Endothelial cell of umbilical vein (primary cell): ENCODE measurements around the gene SEC62. TPM values are rescaled to one million over a fixed set of nuclear protein-coding genes. Genes with fewer than 3 reads are reported as not detected.

ENCODE experiments used
- BruUV-seq: library from RNA; stranded (reverse); fragments of 400-500 nt; replicated peaks from 2 replicates; lab custom pipeline; 2021; lab: Mats Ljungman, UMichigan
- CTCF ChIA-PET: fragments of 300-600, 350-600 bp; sonication (Branson Sonifier 250); formaldehyde crosslinking; loops from one replicate; lab custom pipeline; 2021; ENCODE audit warnings: antibody characterized with exemption, inconsistent platforms; lab: Charles Lee
- POLR2A ChIA-PET: fragments of 300-600, 350-600 bp; sonication (Branson Sonifier 250); formaldehyde crosslinking; loops from one replicate; lab custom pipeline; 2021; ENCODE audit warnings: antibody characterized with exemption, inconsistent platforms; lab: Charles Lee
- DNase-seq: peaks from one replicate; pipeline ENCODE4 v3.0.0-alpha.2; 2011; ENCODE audit warnings: low read depth, low spot score
- FAIRE-seq: peaks from 2 replicates; lab custom pipeline; 2011; peaks lifted over from hg19 to GRCh38; lab: Jason Lieb, UNC
- H2AFZ ChIP-seq: 2 replicates; pipeline ENCODE4 v1.6.0; 2012; ENCODE audit warnings: low read depth, low read length, control low read depth, inconsistent platforms
- H3K27ac ChIP-seq: 2 replicates; pipeline ENCODE4 v1.5.1; 2011; ENCODE audit warnings: low read depth, mild to moderate bottlenecking, control low read depth, low read length, moderate library complexity; ENCODE audit not compliant: insufficient read depth
- H3K27me3 ChIP-seq, 2 experiments: 2 replicates each; pipeline versions ENCODE4 v1.6.0 to v1.6.1; 2011; ENCODE audit warnings: low read length in 2 of 2, mixed read lengths in 1 of 2; ENCODE audit not compliant: control insufficient read depth in 2 of 2, insufficient read depth in 2 of 2
- H3K36me3 ChIP-seq, 2 experiments: 2 replicates in 1 of 2; 3 replicates in 1 of 2; pipeline ENCODE4 v1.5.1; 2011; ENCODE audit warnings: low read length in 2 of 2, mild to moderate bottlenecking in 1 of 2, moderate library complexity in 1 of 2; ENCODE audit not compliant: control insufficient read depth in 2 of 2, insufficient read depth in 2 of 2; ENCODE audit errors: extremely low read depth in 1 of 2
- H3K4me1 ChIP-seq: 3 replicates; pipeline ENCODE4 v1.5.1; 2011; ENCODE audit warnings: mild to moderate bottlenecking, low read length; ENCODE audit not compliant: control insufficient read depth, insufficient read depth; ENCODE audit errors: extremely low read depth
- H3K4me2 ChIP-seq: 2 replicates; pipeline ENCODE4 v1.6.1; 2011; ENCODE audit warnings: low read length, control low read depth, mixed read lengths; ENCODE audit not compliant: insufficient read depth
- H3K4me3 ChIP-seq, 3 experiments: fragments of 200-600 bp in 1 of 3; sonication (generic), shearing (Covaris generic) in 1 of 3; replicated peaks in 1 of 3; 2 replicates each; pipeline ENCODE4 v1.5.1; 2011 to 2016; ENCODE audit warnings: control low read depth in 3 of 3, low read length in 3 of 3, mild to moderate bottlenecking in 2 of 3, inconsistent platforms in 1 of 3, low read depth in 1 of 3, moderate library complexity in 1 of 3; ENCODE audit not compliant: insufficient read depth in 1 of 3
- H3K79me2 ChIP-seq: 2 replicates; pipeline ENCODE4 v1.6.0; 2012; ENCODE audit warnings: low read length, inconsistent platforms; ENCODE audit not compliant: control insufficient read depth, insufficient read depth
- H3K9ac ChIP-seq: replicated peaks from 2 replicates; pipeline ENCODE3; 2011; ENCODE audit warnings: low read length, control low read depth; ENCODE audit not compliant: insufficient read depth; ENCODE audit errors: extremely low read depth
- H3K9me1 ChIP-seq: replicated peaks from 3 replicates; pipeline ENCODE4 v1.6.0; 2011; ENCODE audit warnings: mild to moderate bottlenecking, low read length; ENCODE audit not compliant: control insufficient read depth, insufficient read depth; ENCODE audit errors: extremely low read depth
- H3K9me3 ChIP-seq: replicated peaks from 2 replicates; pipeline ENCODE4 v1.5.1; 2012; ENCODE audit warnings: low read length, inconsistent platforms; ENCODE audit not compliant: control insufficient read depth, insufficient read depth
- H4K20me1 ChIP-seq: replicated peaks from 2 replicates; pipeline ENCODE3; 2011; ENCODE audit warnings: mild to moderate bottlenecking, low read length; ENCODE audit not compliant: control insufficient read depth, insufficient read depth; ENCODE audit errors: extremely low read depth
- EZH2 ChIP-seq: IDR thresholded peaks from 2 replicates; pipeline ENCODE4 v1.6.1; 2012; ENCODE audit warnings: borderline replicate concordance, low read depth, mild to moderate bottlenecking, moderate library complexity, low read length, inconsistent platforms; ENCODE audit not compliant: severe bottlenecking
- GATA2 ChIP-seq: IDR thresholded peaks from 2 replicates; pipeline ENCODE4 v1.7.0; 2011; ENCODE audit warnings: low read depth, mild to moderate bottlenecking, moderate library complexity, mixed read lengths, low read length; ENCODE audit not compliant: insufficient read length, insufficient read depth
- JUN ChIP-seq: IDR thresholded peaks from 2 replicates; pipeline ENCODE4 v1.6.1; 2011; ENCODE audit warnings: borderline replicate concordance, low read depth; ENCODE audit not compliant: insufficient read length, insufficient read depth
- MYC ChIP-seq: IDR thresholded peaks from one replicate; pipeline ENCODE4 v1.6.1; 2011; ENCODE audit warnings: mild to moderate bottlenecking, low read depth, low read length
- POLR2A ChIP-seq: IDR thresholded peaks from 2 replicates; pipeline ENCODE4 v1.6.1; 2012; ENCODE audit warnings: low read depth, mild to moderate bottlenecking, control low read depth, low read length
- POLR2AphosphoS5 ChIP-seq: IDR thresholded peaks from 2 replicates; pipeline ENCODE4 v1.6.1; 2012; ENCODE audit warnings: low read depth, mild to moderate bottlenecking, control low read depth, low read length, moderate library complexity; ENCODE audit not compliant: insufficient read depth
- dilution Hi-C: fragments of 300-500 bp; cut with MboI; formaldehyde crosslinking; loops from one replicate; pipeline ENCODE4 v1.15.0; 2019; ENCODE audit warnings: low sequenced_read_pairs; ENCODE audit not compliant: extremely low pct_ligation_motif_present
- intact Hi-C: fragments of 100-400 bp; cut with micrococcal nuclease; formaldehyde crosslinking; loops from one replicate; pipeline ENCODE4 v1.10.0; 2022
- polyA plus RNA-seq, 4 experiments: library from polyadenylated mRNA; depleted of rRNA in 3 of 4; stranded (reverse) in 3 of 4; unstranded in 1 of 4; fragments of >200 nt; gene quantifications; 2 replicates each; pipeline versions ENCODE4 v1.2.1 to v1.2.3, GENCODE V29; 2011 to 2012; ENCODE audit warnings: missing spikeins in 1 of 4
- total RNA-seq: library from RNA; stranded (reverse); gene quantifications from 2 replicates; pipeline ENCODE4 v1.2.3, GENCODE V29; 2021
- TF ChIP-seq, protein P1 (sequence below), 2 donors: IDR thresholded peaks; 1 replicate in 1 of 2; 2 replicates in 1 of 2; pipeline ENCODE4 v1.5.1; 2011; ENCODE audit warnings: low read length in 2 of 2, mild to moderate bottlenecking in 2 of 2, moderate library complexity in 2 of 2, control low read depth in 1 of 2, inconsistent platforms in 1 of 2, low read depth in 1 of 2; ENCODE audit not compliant: insufficient read depth in 1 of 2; ENCODE audit errors: extremely low read depth in 1 of 2
- TF ChIP-seq, protein P2 (sequence below): IDR thresholded peaks from 2 replicates; pipeline ENCODE4 v1.6.1; 2011; ENCODE audit not compliant: insufficient read depth, insufficient read length

SEC62 gene
- total and polyA plus RNA-seq, 2 donors (not counting 3 experiments of a cell fraction or from before 2014, with no cell fraction given), result 90.7 to 90.8 TPM

DNA sequence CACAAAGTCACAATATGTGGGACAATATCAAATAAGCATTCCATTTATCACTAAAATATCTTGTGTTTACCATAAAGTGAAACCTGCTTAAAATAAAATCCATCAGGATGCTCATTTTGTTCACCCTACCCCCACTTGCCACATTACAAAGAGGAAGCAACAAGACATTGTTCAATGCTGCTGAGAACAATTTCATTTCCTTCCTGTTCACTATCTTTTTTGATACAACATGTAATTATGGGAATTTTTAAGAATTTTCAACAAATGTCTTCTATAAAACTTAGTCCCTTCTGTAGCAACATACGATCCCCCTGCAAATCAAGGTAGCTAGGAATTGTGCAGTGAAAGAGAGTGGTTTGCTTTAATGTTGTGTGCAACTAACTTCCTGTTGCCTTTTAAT, 36.3 kb downstream of the SEC62 start:
- no TSS peak for BruUV-seq
- no peaks in the 10 kb centered on the region for H4K20me1 ChIP-seq
- ChIA-PET POLR2A (no interaction called here), CTCF (interaction anchor here (0.9 to 1.2 kb wide), 2 partner anchors 18 to 112 kb away, joined by 3 to 5 read pairs; no protein-coding TSS in a partner anchor)
- no peaks in the 10 kb centered on the region for H3K27me3 ChIP-seq
- dilution Hi-C loops, result no loop called here
- no peaks in the 10 kb centered on the region for H3K79me2 ChIP-seq
- TF ChIP-seq POLR2A, result no peak
- no peak for TF ChIP-seq POLR2AphosphoS5
- TF ChIP-seq, protein P1, sequence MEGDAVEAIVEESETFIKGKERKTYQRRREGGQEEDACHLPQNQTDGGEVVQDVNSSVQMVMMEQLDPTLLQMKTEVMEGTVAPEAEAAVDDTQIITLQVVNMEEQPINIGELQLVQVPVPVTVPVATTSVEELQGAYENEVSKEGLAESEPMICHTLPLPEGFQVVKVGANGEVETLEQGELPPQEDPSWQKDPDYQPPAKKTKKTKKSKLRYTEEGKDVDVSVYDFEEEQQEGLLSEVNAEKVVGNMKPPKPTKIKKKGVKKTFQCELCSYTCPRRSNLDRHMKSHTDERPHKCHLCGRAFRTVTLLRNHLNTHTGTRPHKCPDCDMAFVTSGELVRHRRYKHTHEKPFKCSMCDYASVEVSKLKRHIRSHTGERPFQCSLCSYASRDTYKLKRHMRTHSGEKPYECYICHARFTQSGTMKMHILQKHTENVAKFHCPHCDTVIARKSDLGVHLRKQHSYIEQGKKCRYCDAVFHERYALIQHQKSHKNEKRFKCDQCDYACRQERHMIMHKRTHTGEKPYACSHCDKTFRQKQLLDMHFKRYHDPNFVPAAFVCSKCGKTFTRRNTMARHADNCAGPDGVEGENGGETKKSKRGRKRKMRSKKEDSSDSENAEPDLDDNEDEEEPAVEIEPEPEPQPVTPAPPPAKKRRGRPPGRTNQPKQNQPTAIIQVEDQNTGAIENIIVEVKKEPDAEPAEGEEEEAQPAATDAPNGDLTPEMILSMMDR (IDR thresholded peaks at IDR 0.05; ENCODE audit: extremely low read depth in 1 of 2, insufficient read depth in 1 of 2, low read depth in 1 of 2, low read length in 2 of 2), result no peak
- TF ChIP-seq MYC, result no peak
- no peak for TF ChIP-seq EZH2
- TF ChIP-seq GATA2, result no peak
- no peak for TF ChIP-seq JUN
- TF ChIP-seq, protein P2, sequence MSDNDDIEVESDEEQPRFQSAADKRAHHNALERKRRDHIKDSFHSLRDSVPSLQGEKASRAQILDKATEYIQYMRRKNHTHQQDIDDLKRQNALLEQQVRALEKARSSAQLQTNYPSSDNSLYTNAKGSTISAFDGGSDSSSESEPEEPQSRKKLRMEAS, result no peak
- intact Hi-C loops, result no loop called here
- no peaks in the 10 kb centered on the region for H3K9me3 ChIP-seq
- H3K9me1 ChIP-seq, result no peaks in the 10 kb centered on the region
- H3K4me2 ChIP-seq, result peak overlapping the region; percentile 9
- no peaks in the 10 kb centered on the region for H3K36me3 ChIP-seq
- no peak overlapping the region for H3K9ac ChIP-seq
- peak; percentile 64 for FAIRE-seq
- H3K4me1 ChIP-seq, result peaks cover 24% of the 10 kb centered on the region
- peak overlapping the region; percentile 12 for H2AFZ ChIP-seq
- peak overlapping the region in 1 of 3 experiments; percentile 30 for H3K4me3 ChIP-seq
- no peak overlapping the region for H3K27ac ChIP-seq
- peak; percentile 56 for DNase-seq
